H54 (cell line): Measurements from ENCODE around the gene HSPG2.

Source experiments
- DNase-seq: peaks from one replicate; pipeline ENCODE4 v3.0.0; 2011; ENCODE audit warnings: low spot score, mixed read lengths; ENCODE audit not compliant: insufficient read length
- FAIRE-seq: peaks from 3 replicates; lab custom pipeline; 2011; peaks lifted over from hg19 to GRCh38; lab: Jason Lieb, UNC
- POLR2A ChIP-seq: IDR thresholded peaks from 2 replicates; pipeline ENCODE4 v1.6.1; 2011; ENCODE audit warnings: low read depth, mild to moderate bottlenecking, low read length

The HSPG2 gene

GRCh38 chr1:21824926-21825325 lies 112.2 kb downstream of the HSPG2 start:
- no peak for TF ChIP-seq POLR2A
- FAIRE-seq = no peak
- DNase-seq = no peak

- TF ChIP-seq POLR2A = no peak
- FAIRE-seq (no peak), DNase-seq (no peak)
Observed at GRCh38 chr1:21823980-21824702, 113.0 kb downstream of the HSPG2 start.

GRCh38 chr1:21823206-21823979 lies 113.7 kb downstream of the HSPG2 start:
- no peak for DNase-seq
- no peak for TF ChIP-seq POLR2A
- no peak for FAIRE-seq

GRCh38 chr1:21822349-21822748 lies 114.8 kb downstream of the HSPG2 start:
- no peak for TF ChIP-seq POLR2A
- DNase-seq = no peak
- FAIRE-seq = no peak

- no peak for TF ChIP-seq POLR2A
- no peak for FAIRE-seq
Observed at GRCh38 chr1:21821385-21822019, 115.6 kb downstream of the HSPG2 start.

GRCh38 chr1:21820597-21821232 lies 116.4 kb downstream of the HSPG2 start:
- no peak for FAIRE-seq
- no peak for TF ChIP-seq POLR2A
- DNase-seq = no peak

More at GRCh38 chr1:21821385-21822019, 115.6 kb downstream of the HSPG2 start:
- DNase-seq = no peak

GRCh38 chr1:21818656-21819055 lies 118.5 kb downstream of the HSPG2 start:
- FAIRE-seq = no peak
- TF ChIP-seq POLR2A = no peak
- DNase-seq = peak; percentile 51

GRCh38 chr1:21816602-21817302 lies 120.4 kb downstream of the HSPG2 start:
- peak; percentile 96 for FAIRE-seq
- no peak for TF ChIP-seq POLR2A
- DNase-seq = peak; percentile 78

GRCh38 chr1:21815724-21816321 lies 121.3 kb downstream of the HSPG2 start:
- no peak for TF ChIP-seq POLR2A
- DNase-seq (no peak), FAIRE-seq (no peak)

- FAIRE-seq = no peak
- no peak for TF ChIP-seq POLR2A
- DNase-seq = no peak
Observed at GRCh38 chr1:21814981-21815582, 122.0 kb downstream of the HSPG2 start.

- no peak for TF ChIP-seq POLR2A
- FAIRE-seq (no peak), DNase-seq (no peak)
Observed at GRCh38 chr1:21814241-21814918, 122.7 kb downstream of the HSPG2 start.

GRCh38 chr1:21813542-21813941 lies 123.6 kb downstream of the HSPG2 start:
- no peak for TF ChIP-seq POLR2A
- no peak for FAIRE-seq

More at GRCh38 chr1:21813542-21813941, 123.6 kb downstream of the HSPG2 start:
- DNase-seq = no peak
